ENCODE results near the gene POFUT2. TPM values are rescaled to one million over a fixed set of nuclear protein-coding genes. Genes with fewer than 3 reads are reported as not detected.
A peak's percentile ranks its signal among the peaks of the same experiment; 100 is the strongest.

The POFUT2 gene
- total RNA-seq, 1 donor from 2014 or later, result 42.7 TPM

DNA sequence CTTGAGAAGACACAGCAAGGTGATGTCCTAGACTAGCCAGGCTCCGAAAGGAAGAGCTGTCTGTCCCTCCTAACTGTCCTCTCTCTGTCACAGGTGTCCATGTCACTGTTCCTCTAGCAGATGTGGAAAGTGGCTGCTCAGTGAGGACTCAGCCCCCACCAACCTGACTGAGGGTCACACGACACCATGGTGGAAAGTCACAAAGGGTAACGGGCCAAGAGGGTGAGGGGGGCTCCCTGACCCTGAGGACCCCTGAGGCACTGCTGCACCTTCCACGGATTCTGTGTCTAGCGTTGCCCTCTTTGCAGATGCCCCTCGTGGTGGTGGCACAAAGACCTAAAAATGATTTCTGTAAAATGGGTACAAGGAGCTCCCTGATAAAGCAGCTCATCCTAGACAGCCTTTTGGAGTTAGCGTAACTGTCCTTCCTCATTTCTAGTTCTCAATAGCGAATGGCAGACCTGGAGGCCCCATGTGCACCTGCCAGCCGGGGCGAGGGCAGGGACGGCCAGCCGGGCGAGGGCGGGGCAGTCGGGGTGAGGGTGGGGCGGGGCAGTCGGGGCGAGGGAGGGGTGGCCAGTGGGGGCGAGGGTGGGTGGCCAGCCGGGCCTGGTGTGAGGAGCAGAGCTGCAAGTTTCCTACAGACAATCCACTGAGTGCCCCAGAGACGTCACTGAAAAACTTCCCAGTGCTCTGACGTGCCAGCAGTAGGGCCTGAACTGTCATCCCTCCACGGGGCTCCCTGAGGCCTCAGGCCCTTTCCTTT, 23.4 kb downstream of the POFUT2 start:
- DNase-seq (ENCODE audit: low spot score), result peak; percentile 8

DNA sequence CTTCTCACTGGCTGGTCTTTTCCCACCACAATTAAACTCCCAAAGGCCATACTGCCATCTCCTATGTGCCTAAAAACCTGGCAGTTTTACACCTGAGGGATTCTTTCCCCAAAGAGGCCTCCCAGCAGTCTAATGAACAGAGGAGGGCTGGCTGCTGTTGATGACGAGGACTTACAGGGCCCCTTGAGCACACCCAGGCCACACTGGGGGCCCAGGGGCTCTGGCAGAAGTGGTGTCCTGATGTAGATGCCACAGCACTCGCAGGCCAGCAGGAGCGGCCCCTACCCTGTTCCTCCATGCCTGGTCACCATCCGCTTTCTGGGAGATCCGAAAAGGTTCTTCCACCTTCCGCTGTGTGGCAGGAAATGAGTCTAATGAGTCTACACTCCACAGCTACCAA, 24.2 kb downstream of the POFUT2 start:
- DNase-seq (ENCODE audit: low spot score), result no peak

DNA sequence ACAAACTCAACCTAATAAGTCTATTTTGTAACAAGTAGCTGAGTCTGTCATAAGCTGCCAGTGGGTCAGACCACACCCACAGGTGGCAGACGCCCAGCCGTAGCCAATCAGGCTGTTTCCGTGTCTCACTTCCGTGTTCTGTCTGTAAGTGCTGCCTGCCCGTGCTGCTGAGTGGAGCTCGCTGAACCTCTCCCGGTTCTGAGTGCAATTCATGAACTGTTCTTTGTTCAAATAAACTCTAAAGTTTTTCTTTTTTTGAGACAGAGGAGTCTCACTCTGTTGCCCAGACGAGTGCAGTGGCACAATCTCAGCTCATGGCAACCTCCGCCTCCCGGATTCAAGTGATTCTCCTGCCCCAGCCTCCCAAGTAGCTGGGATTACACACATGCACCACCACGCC, 25.1 kb downstream of the POFUT2 start:
- DNase-seq (ENCODE audit: low spot score), result no peak

DNA sequence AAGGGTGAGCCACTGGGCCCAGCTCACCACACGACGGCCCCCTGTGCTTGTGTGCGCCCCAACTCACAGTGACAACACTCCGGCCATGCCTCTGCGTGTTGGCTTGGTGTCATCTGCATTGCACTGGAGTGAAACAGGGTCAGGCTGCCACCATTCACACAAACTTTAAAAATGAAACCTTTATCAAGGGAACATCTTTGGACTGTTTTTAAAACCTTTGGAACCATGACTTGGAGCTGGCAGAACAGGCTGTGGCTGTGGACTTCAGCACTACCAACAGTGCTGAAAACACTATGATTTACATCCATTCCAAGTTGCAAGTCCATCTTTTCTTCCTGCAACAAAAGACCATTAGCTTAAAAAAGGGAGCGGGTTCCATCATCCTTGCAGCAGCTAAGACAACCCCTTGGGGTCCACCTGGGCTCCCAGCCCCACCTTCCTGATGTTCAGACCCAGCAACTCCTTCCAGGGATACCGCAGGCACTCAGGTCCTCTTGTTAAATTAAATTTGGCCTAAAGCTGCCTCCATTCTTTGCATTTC, 25.6 kb downstream of the POFUT2 start:
- DNase-seq (ENCODE audit: low spot score), result no peak

DNA sequence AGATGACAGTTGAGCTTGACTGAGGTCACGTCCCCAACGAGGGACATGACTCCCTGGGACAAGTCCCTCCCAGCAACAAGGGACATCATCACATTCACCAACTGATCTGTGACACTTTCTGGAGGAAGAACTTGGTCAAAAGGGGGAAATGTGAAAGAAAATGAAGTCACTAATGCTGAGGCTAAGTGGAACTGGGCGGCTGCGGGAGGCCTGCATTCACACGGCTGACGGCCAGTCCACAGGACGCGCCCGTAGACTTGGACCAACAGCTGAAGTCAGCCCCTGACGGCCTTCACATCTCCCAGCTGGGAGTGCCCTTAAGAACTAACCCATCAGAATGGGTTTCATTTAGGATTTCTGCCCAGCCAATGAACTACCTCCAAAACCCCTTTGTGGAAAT, 26.6 kb downstream of the POFUT2 start:
- DNase-seq (ENCODE audit: low spot score), result no peak

DNA sequence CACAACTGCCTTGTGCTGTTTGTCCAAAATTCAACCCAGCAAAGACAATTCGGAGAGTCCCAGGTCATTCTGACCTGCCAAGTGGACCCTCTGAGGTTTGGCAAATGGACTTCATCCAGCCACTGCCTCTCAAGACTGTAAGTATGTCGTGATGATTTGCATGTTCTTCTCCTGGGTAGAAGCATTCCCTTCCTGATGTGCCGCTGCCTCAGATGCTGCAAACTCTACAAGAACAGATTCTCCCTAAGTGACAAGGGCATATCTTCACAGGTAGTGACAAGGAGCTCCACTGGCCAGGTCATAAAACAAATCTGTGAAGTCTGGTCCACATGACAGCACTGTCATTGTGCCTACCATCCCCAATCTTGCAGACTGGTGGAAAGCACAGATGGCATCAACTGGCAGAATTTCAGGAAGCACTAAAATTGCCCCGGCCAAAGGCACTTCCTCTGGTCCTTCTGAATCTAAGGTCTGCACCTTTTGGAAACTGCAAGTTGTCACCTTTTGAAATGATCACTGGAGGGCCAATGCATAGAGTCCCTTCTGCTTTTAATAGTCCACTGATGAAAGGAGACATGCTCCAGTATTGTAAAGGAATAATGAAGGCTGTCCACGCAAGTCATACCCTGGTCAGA, 27.4 kb downstream of the POFUT2 start:
- no peak for DNase-seq (ENCODE audit: low spot score)

DNA sequence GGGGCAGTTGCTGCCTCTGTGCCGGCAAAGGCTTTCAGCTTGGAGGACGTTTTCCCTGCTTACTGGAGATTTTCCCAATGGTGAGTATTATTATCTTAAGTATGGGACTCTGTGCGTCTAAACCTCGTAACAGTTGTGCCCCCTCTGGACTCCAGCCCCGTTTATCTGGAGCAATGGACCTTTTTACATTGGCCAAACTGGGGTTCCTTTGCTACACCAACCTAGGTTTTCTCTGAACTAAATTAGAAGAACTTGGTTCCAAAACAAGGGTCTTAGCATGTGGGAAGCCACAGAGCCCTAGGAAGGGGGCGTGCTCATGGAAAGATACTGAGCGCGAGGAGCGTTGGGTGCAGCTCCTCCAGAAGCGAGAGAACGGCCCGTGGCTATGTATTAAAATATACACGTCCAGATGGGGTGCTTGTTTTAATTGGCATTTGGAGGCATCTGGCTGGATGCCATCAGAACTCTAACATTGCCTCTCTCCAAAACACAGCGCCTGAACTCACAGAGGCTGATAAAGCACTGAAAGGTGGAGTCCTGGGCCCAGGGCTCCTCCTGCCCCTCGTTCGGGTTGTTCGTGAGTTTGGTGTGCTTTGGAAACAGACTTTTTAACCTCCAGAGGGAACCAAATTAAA, 28.4 kb downstream of the POFUT2 start:
- DNase-seq (ENCODE audit: low spot score), result no peak

DNA sequence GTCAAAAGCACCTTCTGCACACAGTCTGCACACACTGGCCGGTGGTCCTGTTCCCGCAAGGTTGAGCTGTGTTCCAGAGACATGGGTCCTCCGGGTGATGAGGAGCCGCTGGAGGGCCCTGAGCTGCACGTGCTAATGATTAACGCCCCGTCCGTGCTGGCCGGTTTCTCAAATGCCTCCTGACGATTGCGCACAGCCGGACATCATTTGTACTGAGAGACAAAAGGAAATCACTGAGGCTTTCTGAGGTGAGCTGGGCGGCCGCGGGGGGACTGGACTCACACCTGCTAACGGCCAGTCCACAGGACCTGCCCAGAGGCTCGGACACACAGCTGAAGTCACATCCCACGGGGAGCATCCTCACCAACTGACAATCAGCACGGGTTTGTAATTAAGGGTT, 29.2 kb downstream of the POFUT2 start:
- DNase-seq (ENCODE audit: low spot score), result no peak

DNA sequence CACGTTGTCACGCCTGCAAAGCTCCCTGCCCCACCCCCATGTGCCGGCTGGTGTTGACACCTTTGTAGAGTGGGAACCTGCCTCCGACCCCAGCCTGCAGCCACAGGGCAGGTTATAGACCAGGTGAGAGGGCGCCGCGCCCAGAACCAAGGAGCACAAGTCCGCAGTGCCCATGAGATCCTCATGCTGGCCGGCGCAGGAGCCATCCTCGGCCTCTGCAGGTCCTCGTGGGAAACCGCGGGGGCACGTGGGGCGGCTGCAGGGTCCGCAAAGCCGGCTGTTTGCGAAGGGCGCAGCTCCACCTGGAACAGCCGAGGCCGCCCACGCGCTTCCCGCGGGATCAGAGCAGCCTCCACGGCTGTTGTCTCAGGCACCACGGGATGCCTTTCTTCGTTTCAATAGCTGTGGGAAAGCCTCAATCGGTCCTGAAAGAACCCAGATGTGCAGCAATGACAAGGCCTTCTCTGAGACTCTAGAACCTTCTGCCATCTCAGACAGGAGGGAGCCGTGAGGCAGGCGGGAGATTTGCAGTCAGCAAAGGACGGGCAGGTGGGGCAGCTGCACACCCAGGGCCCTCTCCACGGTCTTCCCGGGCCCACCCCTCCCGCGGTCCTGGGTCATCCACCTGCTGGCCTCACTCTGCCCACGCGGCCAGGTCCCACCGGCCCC, 29.9 kb downstream of the POFUT2 start:
- no peak for DNase-seq (ENCODE audit: low spot score)

DNA sequence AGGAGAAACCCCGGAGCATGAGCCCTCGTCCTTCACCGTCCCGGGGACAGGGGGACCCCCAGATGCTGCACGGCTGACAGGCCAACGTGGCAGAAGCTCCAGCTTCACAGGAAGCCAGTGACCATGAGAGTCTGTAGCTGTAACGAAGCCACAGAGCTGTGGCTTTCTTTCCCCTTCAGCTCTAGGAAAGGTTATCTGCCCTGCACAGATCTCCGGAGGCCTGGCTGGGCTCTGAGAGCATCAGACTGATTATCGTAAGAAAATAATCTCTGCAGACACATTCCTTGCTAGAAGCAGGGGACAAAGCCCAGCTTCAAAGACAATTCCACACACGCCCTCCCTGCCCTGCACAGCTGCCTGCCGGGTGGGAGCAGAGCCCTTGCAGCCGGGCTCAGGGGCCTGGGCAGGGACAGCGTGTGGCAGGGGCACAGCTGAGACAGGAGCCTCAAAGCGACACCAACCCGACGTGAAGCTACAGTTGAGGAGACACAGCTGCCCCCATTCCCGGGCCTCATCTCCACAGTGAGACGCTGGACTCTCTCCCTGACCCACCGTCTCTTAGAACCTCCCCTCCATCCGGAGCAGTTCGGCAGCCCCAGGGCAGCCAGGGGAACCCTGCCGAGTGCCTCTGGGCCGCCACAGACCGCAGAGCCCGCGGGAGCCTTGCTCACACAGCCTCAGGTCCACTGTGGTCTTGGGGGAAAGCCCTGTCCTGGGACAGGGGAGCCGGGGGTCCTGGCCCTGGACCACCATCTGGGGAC, 30.6 kb downstream of the POFUT2 start:
- DNase-seq (ENCODE audit: low spot score), result no peak

DNA sequence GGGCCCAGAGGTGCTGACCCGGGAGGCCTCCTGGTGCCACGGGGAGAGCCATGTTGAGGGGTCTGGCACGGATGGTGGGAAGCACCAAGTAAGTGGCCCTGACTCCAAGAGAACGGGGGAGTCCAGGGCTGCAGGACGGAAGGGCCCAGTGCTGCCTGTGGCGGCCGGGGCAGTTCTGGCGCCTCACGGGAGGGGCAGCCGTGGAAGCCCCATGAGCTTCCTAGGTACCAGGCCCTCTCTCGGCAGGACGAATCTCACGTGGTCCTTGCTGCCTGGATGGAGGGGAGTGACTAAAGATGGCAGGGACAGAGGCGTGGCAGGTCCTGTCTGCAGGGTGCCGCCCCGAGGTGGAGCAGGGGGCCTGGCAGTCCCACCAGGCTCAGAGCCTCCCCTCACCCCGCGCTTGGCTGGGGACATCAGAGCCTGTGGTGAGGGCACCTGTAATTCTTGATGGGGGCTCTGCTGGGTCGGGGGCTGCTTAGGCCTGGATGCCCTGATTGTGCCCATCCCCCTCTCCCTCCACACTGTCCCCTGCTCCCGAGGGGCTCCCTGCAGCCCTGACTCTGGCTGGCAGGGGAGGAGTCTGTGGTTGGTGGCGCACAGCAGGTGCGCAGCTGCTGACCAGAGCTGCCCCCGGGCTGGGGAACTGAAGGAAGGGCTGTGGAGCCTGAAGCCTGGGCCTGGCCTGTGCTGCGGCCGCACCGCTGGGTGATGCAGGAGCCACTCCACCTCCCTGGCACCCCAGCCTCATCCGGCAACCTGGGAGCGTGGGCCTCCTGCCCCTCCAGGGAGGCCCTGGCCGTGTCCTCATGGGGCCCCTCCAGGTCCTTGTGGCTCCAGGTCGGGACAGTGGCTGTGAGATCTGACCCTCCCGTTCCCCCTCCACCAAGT, 31.4 kb downstream of the POFUT2 start:
- DNase-seq (ENCODE audit: low spot score), result no peak

DNA sequence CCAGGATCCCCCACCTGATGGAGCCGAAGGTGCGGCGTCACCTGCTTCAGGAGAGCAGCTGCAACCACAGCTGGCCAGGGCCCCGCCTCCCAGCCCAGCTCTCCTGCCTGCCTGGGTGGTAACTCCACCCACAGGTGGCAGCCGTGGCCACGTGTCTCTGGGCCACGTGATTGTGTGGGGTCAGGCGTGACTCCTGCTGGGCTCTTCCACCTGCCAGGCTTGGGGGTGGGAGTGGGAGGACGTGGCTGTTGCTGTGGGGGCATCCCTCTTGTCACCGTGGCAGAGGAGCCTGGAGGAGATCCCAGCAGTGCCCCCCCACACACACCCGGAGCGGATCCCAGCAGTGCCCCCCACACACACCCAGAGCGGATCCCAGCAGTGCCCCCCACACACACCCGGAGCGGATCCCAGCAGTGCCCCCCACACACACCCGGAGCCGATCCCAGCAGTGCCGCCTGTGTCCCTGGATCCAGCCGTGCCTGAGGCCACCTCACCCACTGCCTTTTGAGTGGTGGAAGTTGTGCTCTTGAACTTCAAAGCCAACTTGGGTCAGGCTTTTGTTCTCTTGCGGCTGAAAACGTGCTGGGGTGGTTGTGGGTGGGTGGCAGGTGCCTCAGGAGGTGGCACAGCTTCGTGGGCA, 32.2 kb downstream of the POFUT2 start:
- DNase-seq (ENCODE audit: low spot score), result no peak

DNA sequence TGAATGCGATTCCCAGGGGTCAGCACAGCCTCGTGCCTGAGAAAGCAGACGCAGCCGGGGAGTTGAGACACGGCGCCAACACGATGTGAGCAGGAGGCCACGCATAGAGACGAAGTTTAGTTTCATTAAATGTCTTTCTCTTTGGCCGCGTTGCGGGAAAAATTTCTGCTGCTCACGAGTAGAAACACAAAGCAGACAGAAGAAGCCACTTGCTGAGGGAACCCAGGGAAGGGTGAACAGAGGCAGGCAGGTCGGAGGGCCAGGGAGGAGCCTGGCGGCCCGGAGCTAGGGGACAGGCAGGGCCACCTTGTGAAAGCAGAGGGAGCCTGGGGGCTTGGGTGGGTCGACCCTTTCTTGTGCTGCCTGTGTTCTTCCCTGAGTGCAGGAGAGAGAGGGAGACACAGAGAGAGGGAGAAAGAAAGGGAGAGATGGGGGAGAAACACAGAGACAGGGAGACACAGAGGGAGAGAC, 33.2 kb downstream of the POFUT2 start:
- no peak for DNase-seq (ENCODE audit: low spot score)

DNA sequence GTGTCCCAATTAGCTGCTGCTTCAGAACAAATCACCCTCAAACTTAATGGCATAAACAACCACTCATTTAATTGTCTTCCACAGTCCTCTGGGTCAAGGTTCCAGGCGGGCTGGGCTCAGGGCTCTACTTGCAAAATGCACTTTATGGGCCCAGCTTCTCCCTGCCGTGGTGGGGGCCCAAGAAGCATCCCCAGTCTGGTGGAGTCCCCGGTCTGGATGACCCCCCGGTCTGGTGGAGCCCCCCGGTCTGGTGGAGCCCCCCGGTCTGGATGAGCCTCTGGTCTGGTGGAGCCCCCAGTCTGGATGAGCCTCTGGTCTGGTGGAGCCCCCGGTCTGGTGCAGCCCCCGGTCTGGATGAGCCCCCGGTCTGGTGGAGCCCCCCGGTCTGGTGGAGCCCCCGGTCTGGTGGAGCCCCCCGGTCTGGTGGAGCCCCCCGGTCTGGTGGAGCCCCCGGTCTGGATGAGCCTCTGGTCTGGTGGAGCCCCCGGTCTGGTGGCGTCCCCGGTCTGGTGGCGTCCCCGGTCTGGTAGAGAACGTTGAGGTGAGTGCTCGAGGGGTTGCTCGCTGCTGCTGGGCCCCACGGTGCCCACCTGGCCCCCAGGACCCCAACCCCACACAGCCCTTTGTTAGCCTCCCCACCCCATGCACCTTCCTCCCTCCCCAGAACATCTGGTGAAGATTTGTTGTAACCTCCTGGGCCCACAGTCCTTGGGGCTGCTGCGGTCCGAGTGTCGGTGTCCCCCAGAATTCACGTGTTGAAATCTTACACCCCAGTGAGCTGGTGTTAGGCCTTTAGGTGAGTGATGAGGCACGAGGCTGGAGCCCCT, 33.8 kb downstream of the POFUT2 start:
- no peak for DNase-seq (ENCODE audit: low spot score)

DNA sequence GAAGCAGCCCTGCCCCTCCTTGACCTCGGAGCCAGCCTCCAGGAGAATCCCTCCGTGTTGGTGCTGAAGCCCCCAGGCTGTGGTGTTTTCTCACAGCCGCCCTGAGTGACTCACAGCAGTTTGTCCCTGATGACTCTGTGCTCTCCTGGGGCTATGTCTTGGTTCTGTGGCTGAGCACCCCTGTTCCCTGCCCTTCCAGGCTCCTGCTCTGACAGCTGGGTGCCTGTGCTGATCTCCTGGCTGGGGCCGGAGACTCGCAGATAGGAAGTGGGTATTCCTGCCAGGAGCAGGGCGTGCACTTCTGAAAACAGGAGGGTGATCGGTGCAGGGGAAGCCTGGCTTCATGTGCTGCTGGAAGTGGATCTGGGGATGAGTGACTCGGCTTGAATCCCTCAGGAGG, 34.5 kb downstream of the POFUT2 start:
- DNase-seq (ENCODE audit: low spot score), result no peak

DNA sequence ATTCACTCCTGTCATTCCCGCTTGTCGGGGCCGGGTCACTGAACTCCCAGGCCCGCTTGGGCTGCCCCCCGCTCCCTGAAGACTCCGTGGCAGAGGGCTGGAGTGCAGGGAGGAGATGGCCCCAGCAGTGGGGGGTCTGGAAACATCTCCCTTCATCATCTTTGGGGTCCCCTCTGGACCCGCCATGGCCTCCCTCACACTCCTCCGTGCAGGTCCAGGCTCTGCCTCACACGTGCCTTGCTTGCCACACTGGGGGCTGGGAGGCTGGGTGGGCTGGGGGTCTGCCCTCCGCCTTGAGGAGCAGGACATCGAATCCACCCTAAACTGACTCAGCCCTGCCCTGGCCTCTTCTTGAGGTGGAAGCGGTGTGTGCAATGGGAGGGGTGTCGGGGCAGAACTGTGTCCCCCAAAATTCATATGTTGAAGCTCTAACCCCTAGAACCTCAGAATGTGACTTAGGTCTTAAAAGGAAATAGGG, 35.2 kb downstream of the POFUT2 start:
- DNase-seq (ENCODE audit: low spot score), result no peak

DNA sequence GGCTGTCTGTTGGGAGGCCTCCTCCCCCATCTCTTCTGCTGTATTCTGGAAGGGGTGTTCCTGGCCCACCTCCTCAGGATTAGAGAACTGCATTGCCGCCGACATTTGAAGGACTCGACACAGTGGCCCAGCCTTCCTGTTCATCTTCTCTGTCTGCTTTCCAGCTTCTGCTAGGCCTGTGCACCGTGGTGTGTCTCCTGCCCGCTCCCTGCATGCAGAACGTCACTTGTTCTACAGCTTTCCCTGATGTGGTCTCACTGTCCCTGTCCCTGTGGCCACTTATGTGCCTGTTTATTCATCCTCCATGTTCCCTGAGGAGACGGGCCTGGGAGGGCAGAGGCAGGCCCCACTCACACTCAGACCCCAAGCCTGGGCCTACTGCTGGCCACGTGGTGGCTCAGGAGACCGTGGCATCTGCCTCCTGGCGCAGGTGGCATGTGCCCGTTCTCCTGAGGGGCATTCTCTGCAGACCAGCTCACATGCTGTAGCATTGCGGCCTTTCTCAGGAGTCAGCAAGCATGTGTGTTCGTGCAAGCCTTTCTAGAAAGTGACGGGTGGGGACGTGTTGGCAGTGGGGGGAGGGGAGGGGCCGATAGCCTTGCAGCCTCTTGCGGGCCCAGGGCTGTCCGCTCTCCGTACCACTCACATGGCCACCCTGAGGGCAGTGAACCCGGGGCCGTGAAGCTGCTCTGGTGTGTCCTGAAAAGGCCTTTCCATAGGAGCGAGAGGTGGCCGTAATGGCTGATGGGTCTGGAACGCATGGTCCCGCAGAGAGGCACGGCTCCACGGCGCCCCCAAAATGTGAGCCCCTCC, 35.9 kb downstream of the POFUT2 start:
- DNase-seq (ENCODE audit: low spot score), result no peak

All from mucosa of gallbladder (tissue), 1 donor.